ENCODE measurements around the gene BCL2L13.
"Not testable (repeated sequence)": the region's sequence is repeated elsewhere in the genome, so short reads cannot be mapped to it uniquely, and the experiment has no call there.

Gene BCL2L13

GRCh38 chr22:17697196-17697595 is 58.6 kb downstream of the BCL2L13 start:
- not testable (repeated sequence) for DNase-seq

- DNase-seq, result not testable (repeated sequence)
These were observed 59.7 kb downstream of the BCL2L13 start for GRCh38 chr22:17698276-17698675.

- no peak for DNase-seq
These were observed 60.4 kb downstream of the BCL2L13 start for GRCh38 chr22:17698948-17699347.

GRCh38 chr22:17699696-17700340 is 61.3 kb downstream of the BCL2L13 start:
- DNase-seq, result no peak

- no peak for DNase-seq
These were observed 62.2 kb downstream of the BCL2L13 start for GRCh38 chr22:17700778-17701177.

GRCh38 chr22:17703811-17704210 is 65.3 kb downstream of the BCL2L13 start:
- no peak for DNase-seq

- DNase-seq, result no peak
These were observed 67.0 kb downstream of the BCL2L13 start for GRCh38 chr22:17705546-17705945.

- peak; percentile 31 for DNase-seq
These were observed 67.7 kb downstream of the BCL2L13 start for GRCh38 chr22:17705951-17706900.

GRCh38 chr22:17706947-17707346 is 68.4 kb downstream of the BCL2L13 start:
- no peak for DNase-seq

GRCh38 chr22:17707526-17707925 is 69.0 kb downstream of the BCL2L13 start:
- DNase-seq, result no peak

GRCh38 chr22:17710023-17710422 is 71.5 kb downstream of the BCL2L13 start:
- DNase-seq, result no peak

GRCh38 chr22:17712441-17712840 is 73.9 kb downstream of the BCL2L13 start:
- DNase-seq, result no peak

- DNase-seq, result no peak
These were observed 78.0 kb downstream of the BCL2L13 start for GRCh38 chr22:17716529-17716928.

- DNase-seq, result no peak
These were observed 79.2 kb downstream of the BCL2L13 start for GRCh38 chr22:17717708-17718107.

GRCh38 chr22:17719911-17720310 is 81.4 kb downstream of the BCL2L13 start:
- DNase-seq, result no peak

GRCh38 chr22:17724241-17724640 is 85.7 kb downstream of the BCL2L13 start:
- DNase-seq, result no peak

- DNase-seq, result no peak
These were observed 86.3 kb downstream of the BCL2L13 start for GRCh38 chr22:17724678-17725499.

GRCh38 chr22:17725500-17725796 is 86.9 kb downstream of the BCL2L13 start:
- DNase-seq, result no peak

GRCh38 chr22:17726006-17726927 is 87.7 kb downstream of the BCL2L13 start:
- DNase-seq, result no peak

GRCh38 chr22:17726928-17727897 is 88.7 kb downstream of the BCL2L13 start:
- no peak for DNase-seq

GRCh38 chr22:17728786-17729185 is 90.2 kb downstream of the BCL2L13 start:
- no peak for DNase-seq
